ENCODE measurements around the gene DGLUCY.

DNA sequence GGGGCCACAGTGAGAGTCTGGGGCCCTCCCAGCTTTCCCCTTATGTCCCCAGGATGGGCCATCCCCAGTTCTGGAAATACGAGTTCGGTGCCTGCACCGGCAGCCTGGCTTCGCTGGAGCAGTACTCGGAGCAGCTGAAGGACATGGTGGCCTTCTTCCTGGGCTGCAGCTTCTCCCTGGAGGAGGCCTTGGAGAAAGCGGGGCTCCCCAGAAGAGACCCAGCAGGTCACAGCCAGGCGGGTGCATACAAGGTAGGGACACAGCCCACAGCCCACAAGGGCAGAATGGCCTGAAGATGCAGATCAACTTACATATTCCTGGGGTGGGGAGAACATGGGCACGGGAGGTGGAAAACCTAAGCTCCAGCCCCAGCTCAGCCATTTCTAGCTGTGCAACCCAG, 56.1 kb downstream of the DGLUCY start:
- TF ChIP-seq CTCF (IDR thresholded peaks at IDR 0.05) (no peak), POLR2AphosphoS5 (IDR thresholded peaks at IDR 0.05) (no peak)

All from breast epithelium (tissue), 3 donors.